ENCODE data around the gene TMEM151A. TPM values are rescaled to one million over a fixed set of nuclear protein-coding genes. Genes with fewer than 3 reads are reported as not detected.

TMEM151A gene
- total RNA-seq, 3 donors from 2014 or later = 0.16 to 1.6 (median 0.33) TPM

DNA sequence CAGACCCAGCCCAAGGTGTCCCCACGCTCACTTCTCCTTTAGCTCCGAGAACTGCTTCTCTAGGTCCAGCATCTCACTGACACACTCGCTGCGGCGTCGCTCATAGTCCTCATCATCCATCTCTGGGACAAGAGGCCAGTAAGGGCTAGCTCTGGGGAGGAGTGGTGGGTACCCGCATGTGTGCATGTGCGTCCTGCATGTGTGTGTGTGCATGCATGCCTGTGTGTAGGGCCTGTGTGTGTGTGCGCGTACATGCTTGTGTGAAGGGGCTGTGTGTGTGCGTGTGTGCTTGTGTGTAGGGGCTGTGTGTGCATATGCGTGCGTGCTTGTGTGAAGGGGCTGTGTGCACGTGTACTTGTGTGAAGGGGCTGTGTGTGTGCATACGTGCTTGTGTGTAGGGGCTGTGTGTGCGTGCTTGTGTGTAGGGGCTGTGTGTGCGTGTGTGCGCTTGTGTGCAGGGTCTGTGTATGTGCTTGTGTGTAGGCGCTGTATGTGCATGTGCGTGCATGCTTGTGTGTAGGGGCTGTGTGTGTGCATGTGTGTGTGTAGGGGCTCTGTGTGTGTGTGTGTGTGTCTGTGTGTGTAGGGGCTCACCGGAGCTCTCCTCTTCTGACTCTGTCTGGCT lies 49.9 kb downstream of the TMEM151A start:
- no peak overlapping the region for H3K4me3 ChIP-seq
- peaks cover under 1 to 25% of the 10 kb centered on the region in 2 donors for H3K4me1 ChIP-seq
- TF ChIP-seq CTCF (IDR thresholded peaks at IDR 0.05) (no peak), POLR2A (IDR thresholded peaks at IDR 0.05) (no peak), POLR2AphosphoS5 (IDR thresholded peaks at IDR 0.05) (no peak)
- no peaks in the 10 kb centered on the region for H3K9me3 ChIP-seq
- peaks cover 10% of the 10 kb centered on the region for H3K36me3 ChIP-seq
- no peak for DNase-seq (ENCODE audit: low spot score in 2 of 2)
- no peak overlapping the region for H3K27ac ChIP-seq
- intact Hi-C loops (cut with DNase I; ENCODE audit: low total_unique reads) = no loop called here
- no peaks in the 10 kb centered on the region for H3K27me3 ChIP-seq

DNA sequence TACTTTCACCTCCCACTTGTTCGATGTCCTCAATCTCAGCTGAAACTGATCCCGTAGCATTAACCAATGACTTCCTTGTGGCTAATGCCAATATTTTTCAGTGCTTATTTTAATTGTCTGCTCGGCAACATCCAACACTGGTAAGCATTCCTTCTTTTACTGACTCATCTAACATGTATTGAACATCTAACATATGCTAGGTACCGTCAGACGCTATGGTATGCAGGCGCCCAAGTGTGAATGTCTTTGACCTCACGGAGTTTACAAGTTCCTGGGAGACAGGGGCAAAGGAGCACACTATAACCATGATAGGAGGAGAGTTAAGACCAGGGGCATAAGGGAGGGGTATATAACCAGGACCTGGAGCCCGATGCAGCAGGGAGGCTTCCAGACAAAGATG lies 51.5 kb downstream of the TMEM151A start:
- Histone ChIP-seq H3K27me3 (no peaks in the 10 kb centered on the region), H3K27ac (no peak overlapping the region), H3K36me3 (peaks cover 10% of the 10 kb centered on the region), H3K4me3 (no peak overlapping the region), H3K9me3 (no peaks in the 10 kb centered on the region), H3K4me1 (peaks cover 0 to 25% of the 10 kb centered on the region in 2 donors)
- no peak for DNase-seq (ENCODE audit: low spot score in 2 of 2)
- intact Hi-C loops (cut with DNase I; ENCODE audit: low total_unique reads) = no loop called here
- TF ChIP-seq POLR2A (IDR thresholded peaks at IDR 0.05) (no peak), POLR2AphosphoS5 (IDR thresholded peaks at IDR 0.05) (no peak), CTCF (IDR thresholded peaks at IDR 0.05) (no peak)

- Histone ChIP-seq H3K27ac (peak within 1 kb of the TSS; percentile 88), H3K4me3 (peak within 1 kb of the TSS; percentile 85 to 97 (median 89)), H3K4me1 (peaks cover 0 to 25% of the 10 kb centered on the region in 2 donors), H3K27me3 (no peaks in the 10 kb centered on the region), H3K9me3 (no peaks in the 10 kb centered on the region), H3K36me3 (peaks cover 10% of the 10 kb centered on the region)
- intact Hi-C loops (cut with DNase I; ENCODE audit: low total_unique reads) = no loop called here
- TF ChIP-seq POLR2A (IDR thresholded peaks at IDR 0.05) (peak; percentile 41), POLR2AphosphoS5 (IDR thresholded peaks at IDR 0.05) (peak; percentile 83 to 95 (median 91)), CTCF (IDR thresholded peaks at IDR 0.05) (peak in 1 of 3 donors; percentile 41)
- peak; percentile 96 for DNase-seq (ENCODE audit: low spot score in 2 of 2)
Measured at GRCh38 chr11:66344550-66345315, 53.0 kb downstream of the TMEM151A start, which contains the start of gene BRMS1. BRMS1 (minus strand) TSS chr11:66345104; CDS start chr11:66342234, 2,870 bp downstream.

GRCh38 chr11:66345316-66345649 lies 53.6 kb downstream of the TMEM151A start:
- Histone ChIP-seq H3K9me3 (no peaks in the 10 kb centered on the region), H3K27ac (peak overlapping the region; percentile 88), H3K4me3 (peak overlapping the region; percentile 85 to 97 (median 89)), H3K27me3 (no peaks in the 10 kb centered on the region), H3K4me1 (peaks cover 0 to 25% of the 10 kb centered on the region in 2 donors), H3K36me3 (peaks cover 10% of the 10 kb centered on the region)
- intact Hi-C loops (cut with DNase I; ENCODE audit: low total_unique reads) = no loop called here
- no peak for DNase-seq (ENCODE audit: low spot score in 2 of 2)
- TF ChIP-seq POLR2A (IDR thresholded peaks at IDR 0.05) (no peak), CTCF (IDR thresholded peaks at IDR 0.05) (no peak), POLR2AphosphoS5 (IDR thresholded peaks at IDR 0.05) (no peak)

Other genes starting within 250 kb of the TMEM151A start
- under 1 TPM in 1 of 3 donors, not detected in 2; 0.29 TPM for gene GAL3ST3, start 242.7 kb upstream of the TMEM151A start, total RNA-seq
- 100 to 1,000 TPM; 144 to 163 (median 154) TPM for gene SF3B2, start 239.5 kb upstream of the TMEM151A start, total RNA-seq
- 10 to 100 TPM; 37.9 to 40.6 (median 38.6) TPM for gene PACS1, start 221.6 kb upstream of the TMEM151A start, total RNA-seq
- gene KLC2, start 34.2 kb upstream of the TMEM151A start, total RNA-seq = 10 to 100 TPM; 13.2 to 15.4 (median 14.1) TPM
- 10 to 100 TPM; 87.2 to 99.4 (median 98.2) TPM for gene RAB1B, start 23.3 kb upstream of the TMEM151A start, total RNA-seq
- gene CNIH2, start 13.7 kb upstream of the TMEM151A start, total RNA-seq = under 1 TPM in 1 of 3 donors, not detected in 2; 0.48 TPM
- 10 to 100 TPM; 56.8 to 61.4 (median 57.7) TPM for gene YIF1A, start 2.8 kb upstream of the TMEM151A start, total RNA-seq
- gene CD248, start 25.1 kb downstream of the TMEM151A start, total RNA-seq = 10 to 100 TPM; 17.3 to 69.1 (median 24.9) TPM
- gene RIN1, start 44.5 kb downstream of the TMEM151A start, total RNA-seq = 1 to 10 TPM; 3.2 to 6.6 (median 5.2) TPM
- gene BRMS1, start 53.2 kb downstream of the TMEM151A start, total RNA-seq = 10 to 100 TPM; 52.0 to 61.6 (median 54.3) TPM
- 10 to 100 TPM; 20.0 to 35.4 (median 30.1) TPM for gene B4GAT1, start 55.7 kb downstream of the TMEM151A start, total RNA-seq
- gene SLC29A2, start 79.9 kb downstream of the TMEM151A start, total RNA-seq = 1 to 10 TPM; 4.9 to 7.5 (median 6.4) TPM
- not detected for gene NPAS4, start 129.1 kb downstream of the TMEM151A start, total RNA-seq
- gene MRPL11, start 147.0 kb downstream of the TMEM151A start, total RNA-seq = 10 to 100 TPM; 33.1 to 42.3 (median 36.8) TPM
- gene PELI3, start 175.0 kb downstream of the TMEM151A start, total RNA-seq = 10 to 100 TPM; 16.0 to 20.0 (median 18.6) TPM
- 10 to 100 TPM; 16.5 to 24.3 (median 16.7) TPM for gene DPP3, start 188.5 kb downstream of the TMEM151A start, total RNA-seq
- 10 to 100 TPM; 51.5 to 79.5 (median 63.8) TPM for gene BBS1, start 218.7 kb downstream of the TMEM151A start, total RNA-seq